HT1080 (cell line): ENCODE results near the gene AK8. TPM values are rescaled to one million over a fixed set of nuclear protein-coding genes. Genes with fewer than 3 reads are reported as not detected.
"Not testable (repeated sequence)": the region's sequence is repeated elsewhere in the genome, so short reads cannot be mapped to it uniquely, and the experiment has no call there.

Source experiments
- DNase-seq: peaks from one replicate; pipeline ENCODE4 v3.0.0-alpha.2; 2015; ENCODE audit warnings: low read depth
- total RNA-seq: library from RNA; depleted of rRNA; stranded (reverse); fragments of >200 nt; shearing (Covaris generic); gene quantifications from 2 replicates; pipeline ENCODE4 v1.2.3, GENCODE V29; 2014

AK8 gene
- total RNA-seq, 1 experiment from 2014 or later, result not detected

- no peak for DNase-seq
These were observed 156.4 kb downstream of the AK8 start for GRCh38 chr9:132721661-132722060.

- DNase-seq, result not testable (repeated sequence)
These were observed 159.6 kb downstream of the AK8 start for GRCh38 chr9:132718381-132718928.

DNA sequence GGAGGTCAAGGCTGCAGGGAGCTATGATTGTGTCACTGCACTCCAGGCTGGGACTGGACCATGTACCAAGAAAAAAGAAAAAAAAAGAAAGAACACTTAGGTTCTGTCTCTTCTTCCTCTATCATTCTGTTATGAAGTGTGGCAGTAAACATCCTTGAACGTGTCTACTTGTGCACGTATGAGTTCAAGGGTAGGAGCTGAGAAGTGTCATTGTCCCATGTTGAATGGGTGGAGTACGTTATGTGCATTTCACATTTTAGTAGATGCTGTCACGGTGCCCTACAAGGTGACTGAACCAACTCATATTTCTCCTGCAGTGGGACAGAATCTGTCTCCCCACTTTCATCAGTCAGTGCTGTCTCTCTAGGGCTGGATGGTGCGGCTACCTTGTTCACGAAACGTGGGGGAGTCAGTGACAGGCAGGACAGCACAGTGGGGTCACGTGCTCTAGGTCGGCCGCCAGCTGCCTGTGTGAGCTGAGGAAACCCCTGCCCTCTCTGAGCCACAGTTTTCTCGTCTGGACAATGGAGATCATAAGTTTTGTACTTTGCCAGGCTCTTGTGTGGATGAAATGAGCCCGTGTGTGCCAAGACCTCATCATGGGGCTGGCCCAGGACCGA is 160.6 kb downstream of the AK8 start:
- DNase-seq, result no peak

GRCh38 chr9:132716007-132716406 is 162.1 kb downstream of the AK8 start:
- DNase-seq, result no peak

- no peak for DNase-seq
These were observed 165.3 kb downstream of the AK8 start for GRCh38 chr9:132712753-132713152.

DNA sequence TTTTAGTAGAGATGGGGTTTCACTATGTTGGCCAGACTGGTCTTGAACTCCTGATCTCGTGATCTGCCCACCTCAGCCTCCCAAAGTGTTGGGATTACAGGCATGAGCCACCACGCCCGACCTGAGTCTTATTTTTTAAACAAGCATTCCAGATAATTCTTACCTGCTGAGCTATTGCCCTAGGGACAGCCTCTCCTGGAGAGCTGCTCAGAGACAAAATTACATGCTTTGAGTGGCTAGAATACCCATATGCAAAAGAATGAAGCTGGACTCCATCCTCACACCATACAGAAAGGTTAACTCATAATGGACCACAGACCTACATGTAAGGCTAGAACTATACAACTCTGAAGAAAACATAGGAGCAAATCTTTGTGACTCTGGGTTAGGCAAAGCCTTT is 166.2 kb downstream of the AK8 start:
- DNase-seq, result no peak

DNA sequence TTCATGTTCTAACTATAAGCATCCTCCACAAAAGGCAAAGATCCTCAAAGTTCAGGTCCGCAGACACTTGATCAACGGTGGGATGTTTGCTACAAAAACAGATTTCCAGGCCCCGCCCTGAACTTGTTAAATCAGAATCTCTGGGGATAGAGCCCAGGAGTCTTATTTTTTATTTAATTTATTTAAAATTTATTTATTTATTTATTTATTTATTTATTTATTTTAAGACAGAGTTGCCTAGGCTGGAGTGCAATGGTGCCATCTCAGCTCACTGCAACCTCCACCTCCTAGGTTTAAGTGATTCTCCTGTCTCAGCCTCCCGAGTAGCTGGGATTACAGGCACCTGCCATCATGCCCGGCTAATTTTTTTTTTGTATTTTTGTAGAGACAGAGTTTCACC is 166.9 kb downstream of the AK8 start:
- not testable (repeated sequence) for DNase-seq

- DNase-seq, result no peak
These were observed 167.8 kb downstream of the AK8 start for GRCh38 chr9:132710333-132710732.

DNA sequence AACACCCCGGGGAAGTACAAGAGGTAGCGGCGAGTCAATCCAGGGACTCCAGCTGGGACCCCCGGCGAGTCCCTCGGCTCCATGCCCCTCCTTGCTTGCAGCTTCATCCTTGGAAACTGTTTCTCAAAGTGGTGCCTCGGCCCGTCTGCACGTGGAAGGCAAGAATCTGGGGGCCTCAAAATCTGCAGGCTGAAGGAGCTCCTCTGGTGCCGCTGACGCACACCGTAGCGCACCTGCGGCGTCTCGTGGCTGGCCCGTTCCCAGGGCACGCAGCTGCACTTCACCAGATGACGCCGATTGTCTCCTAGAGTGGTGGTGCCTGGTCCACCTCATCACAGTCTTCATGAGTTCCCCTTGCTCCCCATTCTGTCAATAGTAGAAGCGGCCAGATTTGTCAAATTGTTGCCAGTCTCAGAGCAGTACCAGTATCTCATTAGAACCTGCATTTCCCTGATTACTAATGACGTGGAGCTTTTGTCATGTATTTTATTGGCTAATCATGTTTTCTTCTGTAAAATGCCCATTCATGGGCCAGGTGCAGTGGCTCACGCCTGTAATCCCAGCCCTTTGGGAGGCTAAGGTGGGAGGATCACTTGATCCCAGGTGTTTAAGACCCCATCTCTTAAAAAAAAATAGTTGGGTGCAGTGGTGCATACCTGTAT is 169.2 kb downstream of the AK8 start:
- DNase-seq, result no peak

DNA sequence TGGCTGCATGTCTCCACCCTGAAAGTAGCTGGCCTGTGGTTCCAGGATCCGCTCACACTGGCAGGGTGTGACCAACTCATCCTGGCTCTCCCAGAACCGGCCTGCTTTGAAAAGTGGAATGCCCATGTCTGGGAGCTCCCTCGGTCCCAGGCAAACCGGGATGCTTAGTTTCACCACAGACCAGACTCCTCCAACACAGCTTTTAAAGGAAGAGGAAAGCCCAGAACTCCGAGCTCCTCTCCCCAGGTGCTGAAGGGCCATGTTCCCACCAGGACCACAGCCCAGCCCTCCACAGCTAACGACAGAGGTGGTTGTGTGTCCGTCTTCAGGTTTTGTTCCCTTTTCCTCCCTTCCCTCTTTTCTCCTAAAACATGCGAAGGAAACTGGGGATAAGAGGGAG is 169.8 kb downstream of the AK8 start:
- DNase-seq, result no peak

DNA sequence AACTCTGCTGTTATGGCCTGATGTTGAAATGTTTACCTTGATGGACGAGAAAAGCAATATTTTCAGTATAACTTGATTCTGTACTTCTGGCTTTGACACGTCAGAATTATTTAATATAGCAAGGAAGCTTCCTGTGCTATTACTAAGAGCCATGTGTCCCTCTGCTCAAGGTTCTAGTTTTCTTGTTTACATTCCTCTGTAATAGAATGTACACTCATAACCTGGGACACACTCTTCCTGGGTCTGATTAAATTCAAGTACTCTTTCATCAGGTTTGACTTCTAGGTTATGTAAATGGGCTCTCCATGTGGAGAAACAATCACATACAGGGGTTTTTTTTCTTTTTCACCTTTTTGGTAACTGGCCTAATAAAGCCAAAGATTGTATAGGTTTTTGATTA is 174.7 kb downstream of the AK8 start:
- no peak for DNase-seq

DNA sequence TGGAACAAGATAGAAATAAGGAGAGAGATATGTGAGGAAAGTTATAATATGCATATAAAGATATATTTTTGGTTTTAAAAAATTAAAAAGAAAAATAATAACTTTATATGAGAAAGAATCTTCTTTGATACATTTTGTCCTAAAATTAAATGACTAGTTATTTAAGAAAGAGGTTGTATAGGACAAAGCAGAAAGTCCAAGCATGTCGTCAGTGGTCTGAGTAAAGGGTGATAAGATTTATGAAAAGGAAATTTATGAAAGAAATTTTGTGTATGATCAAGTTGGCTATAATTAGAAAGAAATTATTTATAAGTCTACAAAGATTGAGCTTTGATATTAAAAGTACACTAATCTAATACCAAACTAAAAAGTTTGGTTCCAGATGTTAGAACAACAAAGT is 175.8 kb downstream of the AK8 start:
- DNase-seq, result no peak

DNA sequence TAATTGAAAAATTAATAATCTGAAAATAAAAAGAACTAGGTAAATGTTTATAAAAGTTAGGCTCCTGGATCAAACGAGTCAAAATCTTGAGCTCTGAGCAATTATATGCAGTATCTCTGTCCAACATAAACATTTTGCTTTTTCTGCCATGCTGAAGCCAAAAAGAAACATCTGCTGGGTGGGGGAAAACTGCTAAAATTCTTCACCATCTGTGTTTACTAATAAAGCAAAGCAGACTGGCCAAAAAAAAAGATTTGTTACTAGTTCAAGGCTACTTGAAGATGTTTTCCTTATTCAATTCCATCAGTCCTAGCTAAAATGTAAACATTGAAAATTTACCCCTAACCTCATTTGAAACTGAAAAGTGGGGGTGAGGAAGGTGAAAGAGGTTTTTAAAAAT is 178.1 kb downstream of the AK8 start:
- DNase-seq, result no peak

DNA sequence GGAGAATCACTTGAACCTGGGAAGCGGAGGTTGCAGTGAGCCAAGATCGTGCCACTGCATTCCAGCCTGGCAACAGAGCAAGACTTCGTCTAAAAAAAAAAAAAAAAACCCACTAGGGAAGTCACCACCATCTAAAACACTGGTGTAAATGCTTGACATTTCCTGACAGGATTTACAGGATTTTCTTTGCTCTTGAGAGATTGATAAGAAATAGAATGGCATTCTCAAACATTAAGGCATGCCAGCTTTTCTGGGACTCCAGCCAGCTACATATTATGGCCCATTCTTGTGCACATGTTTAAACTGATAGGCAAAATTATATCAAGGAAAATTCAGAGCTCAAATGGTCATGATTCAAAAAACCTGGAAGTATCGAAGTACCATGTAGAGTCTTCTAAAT is 179.1 kb downstream of the AK8 start:
- DNase-seq, result no peak

- DNase-seq, result no peak
These were observed 180.9 kb downstream of the AK8 start for GRCh38 chr9:132697230-132697629.

DNA sequence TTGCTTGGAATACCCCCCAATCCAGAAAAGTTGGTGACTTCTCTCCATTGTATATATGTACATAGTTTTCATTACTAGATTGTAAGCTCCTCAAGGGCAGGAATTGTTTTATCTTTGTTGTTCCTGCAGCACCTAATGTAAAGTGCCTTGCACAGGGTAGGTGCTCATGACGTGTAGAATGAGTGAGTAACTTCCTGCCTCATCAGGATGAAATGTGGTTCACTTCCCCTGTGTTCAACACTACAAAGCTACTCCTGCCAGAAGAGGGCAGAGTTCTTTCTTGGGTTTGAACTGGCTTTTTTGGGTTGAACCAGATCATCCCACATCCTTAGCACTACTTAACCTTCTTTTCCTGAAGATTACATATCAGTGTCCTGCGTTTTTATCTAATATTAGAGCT is 183.9 kb downstream of the AK8 start:
- DNase-seq, result peak; percentile 60

DNA sequence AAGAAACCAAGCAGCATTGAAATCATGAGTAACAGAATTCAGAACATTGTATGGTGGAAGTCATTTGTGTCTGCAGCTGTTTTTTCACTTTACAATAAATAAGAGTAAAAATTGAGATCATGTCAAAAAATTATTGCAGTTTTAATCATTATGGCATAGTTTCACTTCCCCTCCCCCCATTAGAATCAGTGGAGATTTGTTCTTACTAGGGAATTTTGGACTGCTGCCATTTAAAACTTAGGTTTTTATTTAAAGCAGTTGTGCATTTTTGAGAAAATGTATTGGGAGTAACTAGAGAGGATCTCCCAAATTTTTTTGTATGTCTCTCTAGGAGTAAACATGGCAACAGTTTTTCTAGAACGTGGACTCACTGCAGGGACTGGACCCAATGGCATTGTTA is 187.4 kb downstream of the AK8 start:
- DNase-seq, result no peak

- no peak for DNase-seq
These were observed 194.2 kb downstream of the AK8 start for GRCh38 chr9:132683873-132684272.

DNA sequence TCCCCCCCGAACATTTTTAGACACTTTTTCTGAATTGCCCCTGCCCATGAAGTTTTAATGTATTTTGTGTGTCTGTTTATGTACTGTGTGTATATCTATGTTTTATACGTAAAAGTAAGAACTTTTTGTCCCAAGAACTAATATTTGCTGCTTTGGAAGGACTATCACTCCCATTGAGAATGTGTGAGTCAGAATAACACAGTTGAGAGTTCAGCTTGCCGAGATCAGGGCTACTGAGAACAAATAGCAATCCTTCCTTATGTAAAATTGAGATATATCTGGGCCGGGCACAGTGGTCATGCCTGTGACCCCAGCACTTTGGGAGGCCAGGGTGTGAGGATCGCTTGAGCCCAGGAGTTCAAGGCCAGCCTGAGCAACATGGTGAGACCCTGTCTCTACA is 196.5 kb downstream of the AK8 start:
- no peak for DNase-seq

DNA sequence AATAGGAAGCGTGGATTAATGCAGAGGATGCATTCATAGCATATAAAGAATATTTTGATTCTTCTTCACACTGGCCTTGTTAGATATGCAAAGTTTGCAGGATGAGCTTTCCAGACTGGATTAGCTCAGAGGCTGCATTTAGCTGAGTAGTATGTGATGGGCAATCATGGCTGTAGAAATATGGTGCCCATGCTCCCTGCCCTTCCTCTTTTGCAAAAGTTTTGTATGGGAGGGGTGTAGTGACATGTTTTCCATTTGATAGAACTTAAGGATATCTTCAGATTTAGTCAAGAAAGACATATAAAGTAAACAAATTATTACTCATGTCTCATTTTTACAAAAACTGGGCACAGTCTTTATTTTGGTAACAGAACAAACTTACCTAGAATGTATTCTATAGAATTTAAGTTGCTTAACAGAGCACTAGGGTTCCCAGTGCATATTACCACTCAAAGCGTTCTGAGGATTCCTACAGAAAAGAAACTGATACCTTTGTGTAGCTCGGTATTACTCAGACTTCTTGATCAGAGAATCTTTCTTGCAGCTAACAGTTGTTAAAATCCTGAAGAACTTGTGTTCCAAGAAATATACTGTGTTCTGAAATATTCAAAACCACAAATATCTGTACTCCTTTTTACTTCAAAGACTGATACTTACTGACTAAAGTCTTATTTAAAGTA is 198.0 kb downstream of the AK8 start:
- DNase-seq, result no peak

DNA sequence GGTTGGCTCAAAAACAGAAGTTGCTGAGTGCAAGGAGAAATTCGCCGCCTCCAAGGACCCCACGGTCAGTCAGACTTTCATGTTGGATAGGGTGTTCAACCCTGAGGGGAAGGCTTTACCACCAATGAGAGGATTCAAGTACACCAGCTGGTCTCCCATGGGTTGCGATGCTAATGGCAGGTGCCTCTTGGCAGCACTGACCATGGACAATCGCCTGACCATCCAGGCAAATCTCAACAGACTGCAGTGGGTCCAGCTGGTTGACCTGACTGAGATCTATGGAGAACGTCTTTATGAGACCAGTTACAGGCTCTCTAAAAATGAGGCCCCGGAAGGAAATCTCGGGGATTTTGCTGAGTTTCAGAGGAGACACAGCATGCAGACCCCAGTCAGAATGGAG is 200.1 kb downstream of the AK8 start:
- DNase-seq, result no peak
